Activated CD4-positive, alpha-beta memory T cell treated with anti-CD3 and anti-CD28 coated beads for 36 hours (primary cell): ENCODE results near the gene GUCY2F. TPM values are rescaled to one million over a fixed set of nuclear protein-coding genes. Genes with fewer than 3 reads are reported as not detected.

ENCODE experiments used
- total RNA-seq, 2 experiments: library from RNA; stranded (reverse); gene quantifications; one replicate each; pipeline ENCODE4 v1.2.3, GENCODE V29; 2021

GUCY2F gene
- total RNA-seq, 2 experiments from 2014 or later: not detected

Other genes starting within 250 kb of the GUCY2F start
- gene NXT2, start 54.8 kb upstream of the GUCY2F start, total RNA-seq: 10 to 100 TPM; 12.6 to 13.9 TPM
- under 1 TPM in 1 of 2 experiments, not detected in 1; 0.24 TPM for gene KCNE5, start 143.1 kb upstream of the GUCY2F start, total RNA-seq